PC-9 (cell line): Measurements from ENCODE around the gene RNF225. TPM values are rescaled to one million over a fixed set of nuclear protein-coding genes. Genes with fewer than 3 reads are reported as not detected.
"Not testable (repeated sequence)": the region's sequence is repeated elsewhere in the genome, so short reads cannot be mapped to it uniquely, and the experiment has no call there.

Source experiments
- BruUV-seq: library from RNA; stranded (reverse); fragments of 400-500 nt; replicated peaks from 2 replicates; lab custom pipeline; 2021; lab: Mats Ljungman, UMichigan
- CTCF ChIA-PET: fragments of 300-600 bp; sonication (Branson Sonifier 250); formaldehyde crosslinking; loops from one replicate; lab custom pipeline; 2022; ENCODE audit warnings: antibody characterized with exemption; lab: Charles Lee
- POLR2A ChIA-PET: fragments of 300-600 bp; sonication (Branson Sonifier 250); formaldehyde crosslinking; loops from one replicate; lab custom pipeline; 2022; ENCODE audit warnings: antibody characterized with exemption; ENCODE audit not compliant: unreplicated experiment; lab: Charles Lee
- DNase-seq, 2 experiments: peaks; one replicate each; pipeline versions ENCODE4 v3.0.0 to v3.0.0-alpha.2; 2015 to 2022; ENCODE audit warnings: mixed read lengths in 1 of 2
- H2AFZ ChIP-seq: fragments of 200-600 bp; sonication (generic); 2 replicates; pipeline ENCODE4 v1.8.1; 2017; ENCODE audit warnings: antibody characterized with exemption
- H3F3A ChIP-seq: fragments of 200-600 bp; sonication (generic); 2 replicates; pipeline ENCODE4 v1.8.1; 2017; ENCODE audit warnings: antibody characterized with exemption, mild to moderate bottlenecking, low read depth; ENCODE audit not compliant: insufficient read depth
- H3K27ac ChIP-seq: fragments of 200-600 bp; sonication (generic); 2 replicates; pipeline ENCODE4 v1.6.1; 2016; ENCODE audit warnings: mixed run types
- H3K27me3 ChIP-seq: fragments of 200-600 bp; sonication (generic); 2 replicates; pipeline ENCODE4 v1.6.1; 2016; ENCODE audit warnings: low read depth, mixed run types; ENCODE audit not compliant: insufficient read depth
- H3K36me3 ChIP-seq: fragments of 200-600 bp; sonication (generic); 2 replicates; pipeline ENCODE4 v1.6.1; 2016; ENCODE audit warnings: low read depth, mixed run types
- H3K4me1 ChIP-seq: fragments of 200-600 bp; sonication (generic); replicated peaks from 2 replicates; pipeline ENCODE4 v1.6.1; 2016; ENCODE audit warnings: mixed run types; ENCODE audit not compliant: insufficient read depth
- H3K4me2 ChIP-seq: fragments of 200-600 bp; sonication (generic); 2 replicates; pipeline ENCODE4 v1.6.1; 2017; ENCODE audit warnings: mixed run types
- H3K4me3 ChIP-seq: fragments of 200-600 bp; sonication (generic); 2 replicates; pipeline ENCODE4 v1.6.1; 2016; ENCODE audit warnings: mixed run types
- H3K79me2 ChIP-seq: fragments of 200-600 bp; sonication (generic); 2 replicates; pipeline ENCODE4 v1.6.1; 2017; ENCODE audit warnings: low read depth, mixed run types
- H3K9me2 ChIP-seq: fragments of 200-600 bp; sonication (generic); 2 replicates; pipeline ENCODE4 v1.8.1; 2017; ENCODE audit warnings: mild to moderate bottlenecking; ENCODE audit not compliant: insufficient read depth
- H3K9me3 ChIP-seq: fragments of 200-600 bp; sonication (generic); 2 replicates; pipeline ENCODE4 v1.8.1; 2016; ENCODE audit warnings: low read depth; ENCODE audit not compliant: insufficient read depth
- H4K20me1 ChIP-seq: fragments of 200-600 bp; sonication (generic); 2 replicates; pipeline ENCODE4 v1.8.1; 2017; ENCODE audit not compliant: insufficient read depth
- CTCF ChIP-seq: fragments of 200-600 bp; sonication (generic); conservative IDR thresholded peaks from 2 replicates; pipeline ENCODE4 v1.6.1; 2017; ENCODE audit warnings: mixed run types, antibody characterized with exemption, mild to moderate bottlenecking, moderate library complexity
- EZH2 ChIP-seq: fragments of 200-600 bp; sonication (generic); IDR thresholded peaks from 2 replicates; pipeline ENCODE4 v1.8.0; 2017; ENCODE audit warnings: antibody characterized with exemption, low read depth
- intact Hi-C: fragments of 100-400 bp; cut with micrococcal nuclease; formaldehyde crosslinking; loops from one replicate; pipeline ENCODE4 v1.10.0; 2022; ENCODE audit not compliant: unreplicated experiment
- total RNA-seq: library from RNA; stranded (reverse); gene quantifications from 2 replicates; pipeline ENCODE4 v1.2.3, GENCODE V29; 2021

RNF225 gene
- total RNA-seq, 1 experiment from 2014 or later = 0.61 TPM

GRCh38 chr19:58372311-58373133 is 22.9 kb upstream of the RNF225 start:
- H3K4me2 ChIP-seq = no peak overlapping the region
- intact Hi-C loops = no loop called here

GRCh38 chr19:58374200-58374599 is 21.3 kb upstream of the RNF225 start:
- H4K20me1 ChIP-seq = no peaks in the 10 kb centered on the region
- intact Hi-C loops = no loop called here
- no peak overlapping the region for H2AFZ ChIP-seq
- TF ChIP-seq CTCF = no peak
- TF ChIP-seq EZH2 = no peak
- H3K4me2 ChIP-seq = no peak overlapping the region
- H3F3A ChIP-seq = no peaks in the 10 kb centered on the region
- BruUV-seq = no TSS peak
- H3K9me2 ChIP-seq = no peaks in the 10 kb centered on the region
- ChIA-PET CTCF (no interaction called here), POLR2A (no interaction called here)
- H3K9me3 ChIP-seq = no peaks in the 10 kb centered on the region
- no peaks in the 10 kb centered on the region for H3K27me3 ChIP-seq
- H3K4me1 ChIP-seq = no peaks in the 10 kb centered on the region
- no peaks in the 10 kb centered on the region for H3K79me2 ChIP-seq
- H3K36me3 ChIP-seq = no peaks in the 10 kb centered on the region
- DNase-seq = no peak
- H3K27ac ChIP-seq = no peak overlapping the region
- no peak overlapping the region for H3K4me3 ChIP-seq

More at GRCh38 chr19:58372311-58373133, 22.9 kb upstream of the RNF225 start:
- no peaks in the 10 kb centered on the region for H3K9me3 ChIP-seq
- H3K36me3 ChIP-seq = no peaks in the 10 kb centered on the region
- ChIA-PET CTCF (no interaction called here), POLR2A (interaction anchor here (0.5 kb wide), 1 partner anchor 146 kb away, joined by 3 read pairs; no protein-coding TSS in a partner anchor)
- no peaks in the 10 kb centered on the region for H3F3A ChIP-seq
- H3K4me3 ChIP-seq = no peak overlapping the region
- no peak for DNase-seq
- no peaks in the 10 kb centered on the region for H3K27me3 ChIP-seq
- no peaks in the 10 kb centered on the region for H3K79me2 ChIP-seq
- TF ChIP-seq EZH2 (no peak), CTCF (peak; percentile 37; the same call in 1 of the 2 replicates)
- no peaks in the 10 kb centered on the region for H4K20me1 ChIP-seq
- no peak overlapping the region for H3K27ac ChIP-seq
- H3K4me1 ChIP-seq = no peaks in the 10 kb centered on the region
- BruUV-seq = no TSS peak
- H2AFZ ChIP-seq = no peak overlapping the region
- H3K9me2 ChIP-seq = no peaks in the 10 kb centered on the region

- H3K36me3 ChIP-seq, H2AFZ ChIP-seq, H4K20me1 ChIP-seq, H3K9me3 ChIP-seq, intact Hi-C loops, H3F3A ChIP-seq, H3K4me2 ChIP-seq, H3K27ac ChIP-seq, H3K4me1 ChIP-seq, H3K4me3 ChIP-seq, BruUV-seq, H3K79me2 ChIP-seq, CTCF ChIA-PET, POLR2A ChIA-PET, H3K27me3 ChIP-seq, H3K9me2 ChIP-seq: not testable (repeated sequence)
- DNase-seq = peak in 1 of 2 experiments; percentile 45
Measured at GRCh38 chr19:58376724-58377123, 18.7 kb upstream of the RNF225 start.
